Endothelial cell of umbilical vein (primary cell): ENCODE results near the gene C13orf46. TPM values are rescaled to one million over a fixed set of nuclear protein-coding genes. Genes with fewer than 3 reads are reported as not detected.

Experiments used
- BruUV-seq: library from RNA; stranded (reverse); fragments of 400-500 nt; replicated peaks from 2 replicates; lab custom pipeline; 2021; lab: Mats Ljungman, UMichigan
- CTCF ChIA-PET: fragments of 300-600, 350-600 bp; sonication (Branson Sonifier 250); formaldehyde crosslinking; loops from one replicate; lab custom pipeline; 2021; ENCODE audit warnings: antibody characterized with exemption, inconsistent platforms; lab: Charles Lee
- POLR2A ChIA-PET: fragments of 300-600, 350-600 bp; sonication (Branson Sonifier 250); formaldehyde crosslinking; loops from one replicate; lab custom pipeline; 2021; ENCODE audit warnings: antibody characterized with exemption, inconsistent platforms; lab: Charles Lee
- DNase-seq: peaks from one replicate; pipeline ENCODE4 v3.0.0-alpha.2; 2011; ENCODE audit warnings: low read depth, low spot score
- FAIRE-seq: peaks from 2 replicates; lab custom pipeline; 2011; peaks lifted over from hg19 to GRCh38; lab: Jason Lieb, UNC
- H2AFZ ChIP-seq: 2 replicates; pipeline ENCODE4 v1.6.0; 2012; ENCODE audit warnings: low read depth, low read length, control low read depth, inconsistent platforms
- H3K27ac ChIP-seq: 2 replicates; pipeline ENCODE4 v1.5.1; 2011; ENCODE audit warnings: low read depth, mild to moderate bottlenecking, control low read depth, low read length, moderate library complexity; ENCODE audit not compliant: insufficient read depth
- H3K27me3 ChIP-seq, 2 experiments: 2 replicates each; pipeline versions ENCODE4 v1.6.0 to v1.6.1; 2011; ENCODE audit warnings: low read length in 2 of 2, mixed read lengths in 1 of 2; ENCODE audit not compliant: control insufficient read depth in 2 of 2, insufficient read depth in 2 of 2
- H3K36me3 ChIP-seq, 2 experiments: 2 replicates in 1 of 2; 3 replicates in 1 of 2; pipeline ENCODE4 v1.5.1; 2011; ENCODE audit warnings: low read length in 2 of 2, mild to moderate bottlenecking in 1 of 2, moderate library complexity in 1 of 2; ENCODE audit not compliant: control insufficient read depth in 2 of 2, insufficient read depth in 2 of 2; ENCODE audit errors: extremely low read depth in 1 of 2
- H3K4me1 ChIP-seq: 3 replicates; pipeline ENCODE4 v1.5.1; 2011; ENCODE audit warnings: mild to moderate bottlenecking, low read length; ENCODE audit not compliant: control insufficient read depth, insufficient read depth; ENCODE audit errors: extremely low read depth
- H3K4me2 ChIP-seq: 2 replicates; pipeline ENCODE4 v1.6.1; 2011; ENCODE audit warnings: low read length, control low read depth, mixed read lengths; ENCODE audit not compliant: insufficient read depth
- H3K4me3 ChIP-seq, 3 experiments: fragments of 200-600 bp in 1 of 3; sonication (generic), shearing (Covaris generic) in 1 of 3; replicated peaks in 1 of 3; 2 replicates each; pipeline ENCODE4 v1.5.1; 2011 to 2016; ENCODE audit warnings: control low read depth in 3 of 3, low read length in 3 of 3, mild to moderate bottlenecking in 2 of 3, inconsistent platforms in 1 of 3, low read depth in 1 of 3, moderate library complexity in 1 of 3; ENCODE audit not compliant: insufficient read depth in 1 of 3
- H3K79me2 ChIP-seq: 2 replicates; pipeline ENCODE4 v1.6.0; 2012; ENCODE audit warnings: low read length, inconsistent platforms; ENCODE audit not compliant: control insufficient read depth, insufficient read depth
- H3K9ac ChIP-seq: replicated peaks from 2 replicates; pipeline ENCODE3; 2011; ENCODE audit warnings: low read length, control low read depth; ENCODE audit not compliant: insufficient read depth; ENCODE audit errors: extremely low read depth
- H3K9me1 ChIP-seq: replicated peaks from 3 replicates; pipeline ENCODE4 v1.6.0; 2011; ENCODE audit warnings: mild to moderate bottlenecking, low read length; ENCODE audit not compliant: control insufficient read depth, insufficient read depth; ENCODE audit errors: extremely low read depth
- H3K9me3 ChIP-seq: replicated peaks from 2 replicates; pipeline ENCODE4 v1.5.1; 2012; ENCODE audit warnings: low read length, inconsistent platforms; ENCODE audit not compliant: control insufficient read depth, insufficient read depth
- H4K20me1 ChIP-seq: replicated peaks from 2 replicates; pipeline ENCODE3; 2011; ENCODE audit warnings: mild to moderate bottlenecking, low read length; ENCODE audit not compliant: control insufficient read depth, insufficient read depth; ENCODE audit errors: extremely low read depth
- CTCF ChIP-seq, 2 donors: IDR thresholded peaks; 1 replicate in 1 of 2; 2 replicates in 1 of 2; pipeline ENCODE4 v1.5.1; 2011; ENCODE audit warnings: low read length in 2 of 2, mild to moderate bottlenecking in 2 of 2, moderate library complexity in 2 of 2, control low read depth in 1 of 2, inconsistent platforms in 1 of 2, low read depth in 1 of 2; ENCODE audit not compliant: insufficient read depth in 1 of 2; ENCODE audit errors: extremely low read depth in 1 of 2
- EZH2 ChIP-seq: IDR thresholded peaks from 2 replicates; pipeline ENCODE4 v1.6.1; 2012; ENCODE audit warnings: borderline replicate concordance, low read depth, mild to moderate bottlenecking, moderate library complexity, low read length, inconsistent platforms; ENCODE audit not compliant: severe bottlenecking
- FOS ChIP-seq: IDR thresholded peaks from 2 replicates; pipeline ENCODE4 v1.6.1; 2011; ENCODE audit warnings: mild to moderate bottlenecking, low read length, moderate library complexity, borderline replicate concordance; ENCODE audit not compliant: insufficient read depth
- GATA2 ChIP-seq: IDR thresholded peaks from 2 replicates; pipeline ENCODE4 v1.7.0; 2011; ENCODE audit warnings: low read depth, mild to moderate bottlenecking, moderate library complexity, mixed read lengths, low read length; ENCODE audit not compliant: insufficient read length, insufficient read depth
- JUN ChIP-seq: IDR thresholded peaks from 2 replicates; pipeline ENCODE4 v1.6.1; 2011; ENCODE audit warnings: borderline replicate concordance, low read depth; ENCODE audit not compliant: insufficient read length, insufficient read depth
- MAX ChIP-seq: IDR thresholded peaks from 2 replicates; pipeline ENCODE4 v1.6.1; 2011; ENCODE audit not compliant: insufficient read depth, insufficient read length
- MYC ChIP-seq: IDR thresholded peaks from one replicate; pipeline ENCODE4 v1.6.1; 2011; ENCODE audit warnings: mild to moderate bottlenecking, low read depth, low read length
- POLR2A ChIP-seq: IDR thresholded peaks from 2 replicates; pipeline ENCODE4 v1.6.1; 2012; ENCODE audit warnings: low read depth, mild to moderate bottlenecking, control low read depth, low read length
- POLR2AphosphoS5 ChIP-seq: IDR thresholded peaks from 2 replicates; pipeline ENCODE4 v1.6.1; 2012; ENCODE audit warnings: low read depth, mild to moderate bottlenecking, control low read depth, low read length, moderate library complexity; ENCODE audit not compliant: insufficient read depth
- dilution Hi-C: fragments of 300-500 bp; cut with MboI; formaldehyde crosslinking; loops from one replicate; pipeline ENCODE4 v1.15.0; 2019; ENCODE audit warnings: low sequenced_read_pairs; ENCODE audit not compliant: extremely low pct_ligation_motif_present
- intact Hi-C: fragments of 100-400 bp; cut with micrococcal nuclease; formaldehyde crosslinking; loops from one replicate; pipeline ENCODE4 v1.10.0; 2022
- polyA plus RNA-seq, 4 experiments: library from polyadenylated mRNA; depleted of rRNA in 3 of 4; stranded (reverse) in 3 of 4; unstranded in 1 of 4; fragments of >200 nt; gene quantifications; 2 replicates each; pipeline versions ENCODE4 v1.2.1 to v1.2.3, GENCODE V29; 2011 to 2012; ENCODE audit warnings: missing spikeins in 1 of 4
- total RNA-seq: library from RNA; stranded (reverse); gene quantifications from 2 replicates; pipeline ENCODE4 v1.2.3, GENCODE V29; 2021

C13orf46 gene
- total and polyA plus RNA-seq, 2 donors (not counting 3 experiments of a cell fraction or from before 2014, with no cell fraction given), result 1.3 to 1.7 TPM

DNA sequence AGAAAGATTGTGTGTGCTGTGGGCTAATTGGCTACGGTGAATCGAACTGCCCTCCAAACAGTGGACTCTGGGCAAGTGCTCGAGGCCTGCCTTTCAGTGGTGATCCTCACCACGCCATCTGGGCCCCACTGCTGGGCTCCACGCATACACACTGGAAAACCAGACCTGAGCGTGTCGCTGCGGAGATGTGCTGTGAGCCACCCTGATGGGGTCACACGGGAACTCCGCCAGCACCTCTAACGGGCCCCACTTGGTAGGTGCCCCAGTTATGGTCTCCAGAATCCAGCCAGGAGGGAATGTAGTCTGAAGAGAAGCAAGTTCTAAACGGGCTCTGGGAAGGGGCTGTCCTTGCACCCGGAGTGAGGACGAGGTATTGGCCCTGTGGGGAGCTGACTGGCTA is 39.3 kb downstream of the C13orf46 start:
- Histone ChIP-seq H2AFZ (no peak overlapping the region), H3K9ac (no peak overlapping the region), H4K20me1 (no peaks in the 10 kb centered on the region), H3K79me2 (no peaks in the 10 kb centered on the region), H3K4me2 (no peak overlapping the region), H3K36me3 (no peaks in the 10 kb centered on the region), H3K9me1 (no peaks in the 10 kb centered on the region), H3K27me3 (peaks cover 3 to 5% of the 10 kb centered on the region in 2 experiments), H3K4me3 (no peak overlapping the region), H3K9me3 (no peaks in the 10 kb centered on the region), H3K27ac (no peak overlapping the region), H3K4me1 (no peaks in the 10 kb centered on the region)
- CTCF ChIA-PET, result no interaction called here
- intact Hi-C loops (no loop called here), dilution Hi-C loops (no loop called here)
- TF ChIP-seq GATA2, result no peak
- TF ChIP-seq CTCF (IDR thresholded peaks at IDR 0.05; ENCODE audit: extremely low read depth in 1 of 2, insufficient read depth in 1 of 2, low read depth in 1 of 2, low read length in 2 of 2), result no peak
- TF ChIP-seq JUN, result no peak
- no peak for TF ChIP-seq FOS
- TF ChIP-seq MYC, result no peak
- no peak for TF ChIP-seq MAX
- no peak for TF ChIP-seq POLR2A
- no peak for TF ChIP-seq POLR2AphosphoS5
- no peak for TF ChIP-seq EZH2
- FAIRE-seq, result no peak
- POLR2A ChIA-PET, result no interaction called here
- no peak for DNase-seq
- BruUV-seq, result no TSS peak
